AG08395 (cell line): Measurements from ENCODE around the gene TMEM35B.
"Not testable (repeated sequence)": the region's sequence is repeated elsewhere in the genome, so short reads cannot be mapped to it uniquely, and the experiment has no call there.

ENCODE experiments used
- DNase-seq: peaks from one replicate; pipeline ENCODE4 v3.0.0; 2012; ENCODE audit warnings: mixed read lengths, low spot score

The TMEM35B gene

GRCh38 chr1:34975771-34976170, 9.4 kb downstream of the TMEM35B start:
- no peak for DNase-seq

GRCh38 chr1:34975338-34975737, 9.8 kb downstream of the TMEM35B start:
- no peak for DNase-seq

- no peak for DNase-seq
Observed at GRCh38 chr1:34974626-34975025, 10.5 kb downstream of the TMEM35B start.

- DNase-seq, result no peak
Observed at GRCh38 chr1:34973326-34973725, 11.8 kb downstream of the TMEM35B start.

GRCh38 chr1:34970829-34971228, 14.3 kb downstream of the TMEM35B start:
- no peak for DNase-seq

GRCh38 chr1:34970220-34970735, 14.9 kb downstream of the TMEM35B start:
- no peak for DNase-seq

- DNase-seq, result not testable (repeated sequence)
Observed at GRCh38 chr1:34968297-34968696, 16.9 kb downstream of the TMEM35B start.

GRCh38 chr1:34967672-34968071, 17.5 kb downstream of the TMEM35B start:
- not testable (repeated sequence) for DNase-seq

GRCh38 chr1:34965597-34965996, 19.6 kb downstream of the TMEM35B start:
- no peak for DNase-seq

- no peak for DNase-seq
Observed at GRCh38 chr1:34950428-34950827, 34.7 kb downstream of the TMEM35B start.

GRCh38 chr1:34948739-34949138, 36.4 kb downstream of the TMEM35B start:
- DNase-seq, result not testable (repeated sequence)

- not testable (repeated sequence) for DNase-seq
Observed at GRCh38 chr1:34947641-34948314, 37.4 kb downstream of the TMEM35B start.

- no peak for DNase-seq
Observed at GRCh38 chr1:34946211-34946610, 38.9 kb downstream of the TMEM35B start.

GRCh38 chr1:34941798-34942197, 43.3 kb downstream of the TMEM35B start:
- not testable (repeated sequence) for DNase-seq
